GM18505 (cell line): ENCODE measurements around the gene WASF2.
A peak's percentile ranks its signal among the peaks of the same experiment; 100 is the strongest.
"Not testable (repeated sequence)": the region's sequence is repeated elsewhere in the genome, so short reads cannot be mapped to it uniquely, and the experiment has no call there.

Experiments used
- ATAC-seq: cut with Tn5 transposase; IDR thresholded peaks from one replicate; pipeline ENCODE4 v1.9.1; 2021; ENCODE audit not compliant: unreplicated experiment
- POLR2A ChIP-seq: IDR thresholded peaks from 4 replicates; pipeline ENCODE4 v1.6.1; 2011; ENCODE audit warnings: borderline replicate concordance; ENCODE audit not compliant: insufficient read depth, insufficient read length; ENCODE audit errors: extremely low read depth

WASF2 gene

GRCh38 chr1:27489973-27490741, at the start of gene WASF2:
Gene WASF2, minus strand, starts transcription at chr1:27490167. Its CDS starts 61,277 bp downstream, at chr1:27428890.
- peak; percentile 76 for ATAC-seq
- peak; percentile 79 for TF ChIP-seq POLR2A

- no peak for ATAC-seq
- no peak for TF ChIP-seq POLR2A
Measured at GRCh38 chr1:27538793-27539192, 48.8 kb upstream of the WASF2 start.

- not testable (repeated sequence) for ATAC-seq
Measured at GRCh38 chr1:27538305-27538676, 48.3 kb upstream of the WASF2 start.

- no peak for TF ChIP-seq POLR2A
- ATAC-seq = no peak
Measured at GRCh38 chr1:27536767-27537166, 46.8 kb upstream of the WASF2 start.

- no peak for TF ChIP-seq POLR2A
- ATAC-seq = no peak
Measured at GRCh38 chr1:27536010-27536757, 46.2 kb upstream of the WASF2 start.

- ATAC-seq = no peak
- TF ChIP-seq POLR2A = no peak
Measured at GRCh38 chr1:27535386-27535785, 45.4 kb upstream of the WASF2 start.

- ATAC-seq = no peak
- TF ChIP-seq POLR2A = no peak
Measured at GRCh38 chr1:27531959-27532685, 42.2 kb upstream of the WASF2 start.

- no peak for TF ChIP-seq POLR2A
- no peak for ATAC-seq
Measured at GRCh38 chr1:27530192-27530591, 40.2 kb upstream of the WASF2 start.

- no peak for TF ChIP-seq POLR2A
- ATAC-seq = no peak
Measured at GRCh38 chr1:27529704-27530018, 39.7 kb upstream of the WASF2 start.

GRCh38 chr1:27528818-27529703, 39.1 kb upstream of the WASF2 start:
- ATAC-seq = no peak
- no peak for TF ChIP-seq POLR2A

- TF ChIP-seq POLR2A = no peak
- ATAC-seq = no peak
Measured at GRCh38 chr1:27527890-27528817, 38.2 kb upstream of the WASF2 start.
